Measurements from ENCODE around the gene HERC4. TPM values are rescaled to one million over a fixed set of nuclear protein-coding genes. Genes with fewer than 3 reads are reported as not detected.

HERC4 gene
- total and polyA plus RNA-seq, 2 donors (not counting 3 experiments of a cell fraction or from before 2014, with no cell fraction given) = 10.6 to 73.7 TPM

GRCh38 chr10:67893637-67894036 is 181.4 kb downstream of the HERC4 start:
- Histone ChIP-seq H3K4me1 (ENCODE audit: control insufficient read depth, extremely low read depth, insufficient read depth, low read length) (no peaks in the 10 kb centered on the region), H3K27me3 (ENCODE audit: control insufficient read depth in 2 of 2, insufficient read depth in 2 of 2, low read length in 2 of 2) (no peaks in the 10 kb centered on the region), H3K9ac (replicated peaks; ENCODE audit: extremely low read depth, insufficient read depth, low read length) (no peak overlapping the region), H3K36me3 (ENCODE audit: control insufficient read depth in 2 of 2, extremely low read depth in 1 of 2, insufficient read depth in 2 of 2, low read length in 2 of 2) (peaks cover 5 to 27% of the 10 kb centered on the region in 2 experiments), H3K4me2 (ENCODE audit: insufficient read depth, low read length) (no peak overlapping the region), H3K79me2 (ENCODE audit: control insufficient read depth, insufficient read depth, low read length) (peaks cover 23% of the 10 kb centered on the region), H4K20me1 (replicated peaks; ENCODE audit: control insufficient read depth, extremely low read depth, insufficient read depth, low read length) (no peaks in the 10 kb centered on the region), H3K9me3 (replicated peaks; ENCODE audit: control insufficient read depth, insufficient read depth, low read length) (no peaks in the 10 kb centered on the region), H3K27ac (ENCODE audit: insufficient read depth, low read depth, low read length) (no peak overlapping the region), H2AFZ (ENCODE audit: low read depth, low read length) (no peak overlapping the region), H3K4me3 (replicated peaks in 1 of 3; ENCODE audit: insufficient read depth in 1 of 3, low read depth in 1 of 3, low read length in 3 of 3) (no peak overlapping the region), H3K9me1 (replicated peaks; ENCODE audit: control insufficient read depth, extremely low read depth, insufficient read depth, low read length) (no peaks in the 10 kb centered on the region)
- dilution Hi-C loops (cut with MboI; ENCODE audit: extremely low pct_ligation_motif_present, low sequenced_read_pairs) = no loop called here
- intact Hi-C loops (cut with micrococcal nuclease) = no loop called here
- TF ChIP-seq EZH2 (IDR thresholded peaks at IDR 0.05; ENCODE audit: borderline replicate concordance, low read depth, low read length, severe bottlenecking) (no peak), MAX (IDR thresholded peaks at IDR 0.05; ENCODE audit: insufficient read depth, insufficient read length) (no peak), JUN (IDR thresholded peaks at IDR 0.05; ENCODE audit: borderline replicate concordance, insufficient read depth, insufficient read length, low read depth) (no peak), MYC (IDR thresholded peaks at IDR 0.05; ENCODE audit: low read depth, low read length) (no peak), FOS (IDR thresholded peaks at IDR 0.05; ENCODE audit: borderline replicate concordance, insufficient read depth, low read length) (no peak), POLR2AphosphoS5 (IDR thresholded peaks at IDR 0.05; ENCODE audit: insufficient read depth, low read depth, low read length) (no peak), CTCF (IDR thresholded peaks at IDR 0.05; ENCODE audit: extremely low read depth in 1 of 2, insufficient read depth in 1 of 2, low read depth in 1 of 2, low read length in 2 of 2) (no peak), GATA2 (IDR thresholded peaks at IDR 0.05; ENCODE audit: insufficient read depth, insufficient read length, low read depth, low read length) (no peak), POLR2A (IDR thresholded peaks at IDR 0.05; ENCODE audit: low read depth, low read length) (no peak)
- ChIA-PET CTCF (no interaction called here), POLR2A (no interaction called here)
- BruUV-seq (replicated peaks) = no TSS peak
- FAIRE-seq = no peak
- no peak for DNase-seq (ENCODE audit: low read depth, low spot score)

Data from endothelial cell of umbilical vein (primary cell).